Keratinocyte (primary cell): ENCODE results near the gene CYTIP. TPM values are rescaled to one million over a fixed set of nuclear protein-coding genes. Genes with fewer than 3 reads are reported as not detected.

Experiments used
- DNase-seq: peaks from one replicate; pipeline ENCODE4 v3.0.0-alpha.2; 2011; ENCODE audit warnings: low read depth, missing footprints, low spot score
- FAIRE-seq: peaks from 2 replicates; lab custom pipeline; 2011; peaks lifted over from hg19 to GRCh38; lab: Jason Lieb, UNC
- H2AFZ ChIP-seq: 2 replicates; pipeline ENCODE4 v1.6.0; 2012; ENCODE audit warnings: low read length, control low read depth, inconsistent platforms; ENCODE audit not compliant: control insufficient read depth
- H3K27ac ChIP-seq: 2 replicates; pipeline ENCODE4 v1.5.1; 2011; ENCODE audit warnings: low read length; ENCODE audit not compliant: control insufficient read depth, insufficient read depth
- H3K27me3 ChIP-seq: 3 replicates; pipeline ENCODE4 v1.6.0; 2011; ENCODE audit warnings: low read length; ENCODE audit not compliant: control insufficient read depth, insufficient read depth; ENCODE audit errors: extremely low read depth
- H3K36me3 ChIP-seq, 2 experiments: 2 replicates in 1 of 2; 3 replicates in 1 of 2; pipeline ENCODE4 v1.5.1; 2011; ENCODE audit warnings: low read length in 2 of 2, mild to moderate bottlenecking in 1 of 2; ENCODE audit not compliant: control insufficient read depth in 2 of 2, insufficient read depth in 2 of 2; ENCODE audit errors: extremely low read depth in 1 of 2
- H3K4me1 ChIP-seq: 3 replicates; pipeline ENCODE4 v1.5.1; 2011; ENCODE audit warnings: low read length; ENCODE audit not compliant: control insufficient read depth, insufficient read depth; ENCODE audit errors: extremely low read depth
- H3K4me2 ChIP-seq: 3 replicates; pipeline ENCODE4 v1.6.0; 2011; ENCODE audit warnings: low read depth, low read length; ENCODE audit not compliant: control insufficient read depth, insufficient read depth; ENCODE audit errors: extremely low read depth
- H3K4me3 ChIP-seq, 3 experiments: fragments of 200-600 bp in 1 of 3; sonication (generic) in 1 of 3; 2 replicates in 2 of 3; 3 replicates in 1 of 3; pipeline ENCODE4 v1.5.1; 2011 to 2016; ENCODE audit warnings: low read length in 3 of 3, mild to moderate bottlenecking in 3 of 3, control low read depth in 2 of 3, inconsistent platforms in 1 of 3, low read depth in 1 of 3, mixed read lengths in 1 of 3, mixed run types in 1 of 3, moderate library complexity in 1 of 3; ENCODE audit not compliant: control insufficient read depth in 2 of 3, insufficient read depth in 2 of 3; ENCODE audit errors: extremely low read depth in 1 of 3
- H3K79me2 ChIP-seq: 2 replicates; pipeline ENCODE4 v1.6.0; 2012; ENCODE audit warnings: low read length; ENCODE audit not compliant: control insufficient read depth, insufficient read depth
- H3K9ac ChIP-seq: 3 replicates; pipeline ENCODE4 v1.6.0; 2011; ENCODE audit warnings: low read length; ENCODE audit not compliant: control insufficient read depth, insufficient read depth; ENCODE audit errors: extremely low read depth
- H3K9me1 ChIP-seq: 3 replicates; pipeline ENCODE4 v1.6.0; 2011; ENCODE audit warnings: low read length; ENCODE audit not compliant: control insufficient read depth, insufficient read depth; ENCODE audit errors: extremely low read depth
- H3K9me3 ChIP-seq: 2 replicates; pipeline ENCODE4 v1.5.1; 2012; ENCODE audit warnings: low read depth, low read length; ENCODE audit not compliant: control insufficient read depth
- H4K20me1 ChIP-seq: 3 replicates; pipeline ENCODE4 v1.6.0; 2011; ENCODE audit warnings: low read length; ENCODE audit not compliant: control insufficient read depth, insufficient read depth; ENCODE audit errors: extremely low read depth
- EZH2 ChIP-seq: IDR thresholded peaks from one replicate; pipeline ENCODE4 v1.6.1; 2012; ENCODE audit warnings: inconsistent platforms, mild to moderate bottlenecking, low read length, moderate library complexity
- dilution Hi-C: fragments of 300-500 bp; cut with MboI; formaldehyde crosslinking; loops from one replicate; pipeline ENCODE4 v1.7.0; 2020; ENCODE audit warnings: low sequenced_read_pairs; ENCODE audit not compliant: extremely low pct_ligation_motif_present
- polyA plus RNA-seq, 5 experiments: library from polyadenylated mRNA; depleted of rRNA in 3 of 5; stranded (reverse) in 3 of 5; stranded (forward) in 1 of 5; unstranded in 1 of 5; fragments of >200 nt; gene quantifications; 1 replicate in 1 of 5; 2 replicates in 3 of 5; 3 replicates in 1 of 5; pipeline versions ENCODE4 v1.2.1 to v1.2.3, GENCODE V29; 2011 to 2012; ENCODE audit warnings: missing spikeins in 2 of 5, low read depth in 1 of 5, low replicate concordance in 1 of 5
- TF ChIP-seq, protein P1 (sequence below), 3 experiments: IDR thresholded peaks in 1 of 3; conservative IDR thresholded peaks in 1 of 3; optimal IDR thresholded peaks in 1 of 3; 2 replicates in 2 of 3; 3 replicates in 1 of 3; pipeline versions ENCODE3 to v1.5.1; 2011; ENCODE audit warnings: low read length in 3 of 3, mild to moderate bottlenecking in 3 of 3, moderate library complexity in 2 of 3, control low read depth in 1 of 3, inconsistent platforms in 1 of 3; ENCODE audit not compliant: insufficient read depth in 2 of 3; ENCODE audit errors: extremely low read depth in 1 of 3

Gene CYTIP
- polyA plus RNA-seq, 1 donor (not counting 4 experiments of a cell fraction or from before 2014, with no cell fraction given): 0.21 TPM

DNA sequence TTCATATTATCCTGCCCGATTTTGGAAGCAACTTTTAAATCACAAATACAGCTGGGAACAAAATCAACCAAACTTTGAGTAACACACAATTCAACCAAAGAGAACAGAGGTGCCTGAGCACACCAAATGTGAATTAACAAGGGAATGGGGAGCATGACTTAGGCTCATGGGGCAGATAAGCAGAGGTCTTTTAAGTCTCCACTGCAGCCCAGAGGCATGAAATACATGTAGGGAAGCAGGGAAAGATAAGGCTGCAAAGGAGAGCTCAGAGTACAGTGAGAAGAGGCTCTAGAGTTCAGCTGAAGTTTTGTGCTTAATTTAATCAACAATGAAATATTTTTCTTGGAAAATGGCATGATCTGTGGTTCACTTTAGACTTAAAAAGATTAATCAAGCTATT, 49.0 kb downstream of the CYTIP start:
- no peak overlapping the region for H3K27ac ChIP-seq
- H3K9me3 ChIP-seq: no peaks in the 10 kb centered on the region
- H3K4me1 ChIP-seq: no peaks in the 10 kb centered on the region
- H4K20me1 ChIP-seq: no peaks in the 10 kb centered on the region
- DNase-seq (no peak), FAIRE-seq (no peak)
- no peaks in the 10 kb centered on the region for H3K9me1 ChIP-seq
- no peaks in the 10 kb centered on the region for H3K79me2 ChIP-seq
- TF ChIP-seq EZH2: no peak
- TF ChIP-seq, protein P1, sequence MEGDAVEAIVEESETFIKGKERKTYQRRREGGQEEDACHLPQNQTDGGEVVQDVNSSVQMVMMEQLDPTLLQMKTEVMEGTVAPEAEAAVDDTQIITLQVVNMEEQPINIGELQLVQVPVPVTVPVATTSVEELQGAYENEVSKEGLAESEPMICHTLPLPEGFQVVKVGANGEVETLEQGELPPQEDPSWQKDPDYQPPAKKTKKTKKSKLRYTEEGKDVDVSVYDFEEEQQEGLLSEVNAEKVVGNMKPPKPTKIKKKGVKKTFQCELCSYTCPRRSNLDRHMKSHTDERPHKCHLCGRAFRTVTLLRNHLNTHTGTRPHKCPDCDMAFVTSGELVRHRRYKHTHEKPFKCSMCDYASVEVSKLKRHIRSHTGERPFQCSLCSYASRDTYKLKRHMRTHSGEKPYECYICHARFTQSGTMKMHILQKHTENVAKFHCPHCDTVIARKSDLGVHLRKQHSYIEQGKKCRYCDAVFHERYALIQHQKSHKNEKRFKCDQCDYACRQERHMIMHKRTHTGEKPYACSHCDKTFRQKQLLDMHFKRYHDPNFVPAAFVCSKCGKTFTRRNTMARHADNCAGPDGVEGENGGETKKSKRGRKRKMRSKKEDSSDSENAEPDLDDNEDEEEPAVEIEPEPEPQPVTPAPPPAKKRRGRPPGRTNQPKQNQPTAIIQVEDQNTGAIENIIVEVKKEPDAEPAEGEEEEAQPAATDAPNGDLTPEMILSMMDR (optimal IDR thresholded peaks at IDR 0.05 in 1 of 3, IDR thresholded peaks at IDR 0.05 in 1 of 3, conservative IDR thresholded peaks at IDR 0.05 in 1 of 3; ENCODE audit: extremely low read depth in 1 of 3, insufficient read depth in 2 of 3, low read length in 3 of 3): no peak
- H3K36me3 ChIP-seq: no peaks in the 10 kb centered on the region
- no peaks in the 10 kb centered on the region for H3K27me3 ChIP-seq
- H3K4me3 ChIP-seq: no peak overlapping the region
- no peak overlapping the region for H2AFZ ChIP-seq
- no peak overlapping the region for H3K9ac ChIP-seq
- H3K4me2 ChIP-seq: no peak overlapping the region
- dilution Hi-C loops: no loop called here

DNA sequence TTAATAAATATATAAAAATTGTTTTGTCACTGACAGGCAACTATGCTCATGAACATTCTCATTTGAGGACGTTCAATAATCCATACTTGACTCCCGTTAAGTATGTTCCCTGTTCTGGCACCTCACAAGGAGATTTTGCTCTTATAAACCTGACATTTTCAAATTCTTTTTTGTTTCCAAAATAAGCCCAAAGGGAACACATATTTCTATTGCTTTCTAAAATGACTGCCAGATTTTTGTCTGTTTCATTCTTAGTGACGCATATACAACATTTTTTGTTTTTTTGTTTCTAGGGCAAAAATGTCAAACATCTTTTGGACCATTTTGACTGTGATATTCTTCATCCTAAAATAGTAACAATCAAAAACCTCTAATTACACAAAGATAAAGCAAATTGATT, 50.5 kb downstream of the CYTIP start:
- no peaks in the 10 kb centered on the region for H3K36me3 ChIP-seq
- dilution Hi-C loops: no loop called here
- H3K9ac ChIP-seq: no peak overlapping the region
- no peaks in the 10 kb centered on the region for H4K20me1 ChIP-seq
- DNase-seq: no peak
- H2AFZ ChIP-seq: no peak overlapping the region
- H3K79me2 ChIP-seq: no peaks in the 10 kb centered on the region
- H3K9me3 ChIP-seq: no peaks in the 10 kb centered on the region
- no peak for TF ChIP-seq EZH2
- TF ChIP-seq, protein P1 (optimal IDR thresholded peaks at IDR 0.05 in 1 of 3, IDR thresholded peaks at IDR 0.05 in 1 of 3, conservative IDR thresholded peaks at IDR 0.05 in 1 of 3; ENCODE audit: extremely low read depth in 1 of 3, insufficient read depth in 2 of 3, low read length in 3 of 3): no peak
- H3K27me3 ChIP-seq: no peaks in the 10 kb centered on the region
- H3K4me3 ChIP-seq: no peak overlapping the region
- H3K4me1 ChIP-seq: no peaks in the 10 kb centered on the region
- no peak overlapping the region for H3K27ac ChIP-seq
- H3K9me1 ChIP-seq: no peaks in the 10 kb centered on the region
- FAIRE-seq: no peak
- no peak overlapping the region for H3K4me2 ChIP-seq
